Suprapubic skin (tissue), 4 donors: ENCODE measurements around the gene RAB39A. TPM values are rescaled to one million over a fixed set of nuclear protein-coding genes. Genes with fewer than 3 reads are reported as not detected.

ENCODE experiments used
- DNase-seq, 2 donors: peaks; one replicate each; pipeline ENCODE4 v3.0.0-alpha.2; 2019; ENCODE audit warnings: low spot score in 2 of 2
- H3K27ac ChIP-seq: fragments of 200-600 bp; sonication (generic); one replicate; pipeline ENCODE4 v1.5.1; 2019
- H3K27me3 ChIP-seq: fragments of 200-600 bp; sonication (generic); one replicate; pipeline ENCODE4 v1.5.1; 2019
- H3K36me3 ChIP-seq: fragments of 200-600 bp; sonication (generic); one replicate; pipeline ENCODE4 v1.5.1; 2019
- H3K4me1 ChIP-seq: fragments of 200-600 bp; sonication (generic); one replicate; pipeline ENCODE4 v1.5.1; 2019
- H3K4me3 ChIP-seq: fragments of 200-600 bp; sonication (generic); one replicate; pipeline ENCODE4 v1.5.1; 2019; ENCODE audit warnings: mild to moderate bottlenecking
- H3K9me3 ChIP-seq: fragments of 200-600 bp; sonication (generic); one replicate; pipeline ENCODE4 v1.5.1; 2019
- CTCF ChIP-seq, 2 donors: fragments of 200-600 bp in 1 of 2; fragments of 450-650 bp in 1 of 2; sonication (generic) in 1 of 2; IDR thresholded peaks; one replicate each; pipeline ENCODE4 v1.5.1; 2016 to 2019; ENCODE audit warnings: antibody characterized with exemption in 2 of 2, mild to moderate bottlenecking in 1 of 2, moderate library complexity in 1 of 2
- EP300 ChIP-seq: sonication (generic); formaldehyde crosslinking; IDR thresholded peaks from one replicate; pipeline ENCODE4 v1.6.1; 2017; ENCODE audit warnings: antibody characterized with exemption
- POLR2A ChIP-seq, 2 donors: fragments of 450-650 bp; IDR thresholded peaks; one replicate each; pipeline ENCODE4 v1.6.1; 2017; ENCODE audit warnings: antibody characterized with exemption in 2 of 2, mild to moderate bottlenecking in 2 of 2, moderate library complexity in 2 of 2
- POLR2AphosphoS5 ChIP-seq, 3 donors: sonication (generic); formaldehyde crosslinking; IDR thresholded peaks; one replicate each; pipeline ENCODE4 v1.6.1; 2017; ENCODE audit warnings: antibody characterized with exemption in 3 of 3
- WGBS: methylation state at CpG from one replicate; pipeline ENCODE4 v1.1.5; 2018; 5-methylcytosine and 5-hydroxymethylcytosine counted together
- total RNA-seq, 4 donors: library from RNA; depleted of rRNA; stranded (reverse); fragments of >200 nt; gene quantifications; one replicate each; pipeline ENCODE4 v1.1.0, GENCODE V29; 2016

The RAB39A gene
- total RNA-seq, 4 donors from 2014 or later: 0.34 TPM; not detected in 3

GRCh38 chr11:107962181-107962580, 33.9 kb downstream of the RAB39A start:
- no peak for DNase-seq
- Histone ChIP-seq H3K4me1 (no peaks in the 10 kb centered on the region), H3K27ac (no peak overlapping the region), H3K36me3 (no peaks in the 10 kb centered on the region), H3K9me3 (no peaks in the 10 kb centered on the region), H3K4me3 (no peak overlapping the region), H3K27me3 (no peaks in the 10 kb centered on the region)
- 56% methylated on average over 1 of the region's 1 CpG for WGBS
- TF ChIP-seq POLR2AphosphoS5 (IDR thresholded peaks at IDR 0.05) (no peak), EP300 (no peak), POLR2A (IDR thresholded peaks at IDR 0.05) (no peak), CTCF (IDR thresholded peaks at IDR 0.05) (no peak)

DNA sequence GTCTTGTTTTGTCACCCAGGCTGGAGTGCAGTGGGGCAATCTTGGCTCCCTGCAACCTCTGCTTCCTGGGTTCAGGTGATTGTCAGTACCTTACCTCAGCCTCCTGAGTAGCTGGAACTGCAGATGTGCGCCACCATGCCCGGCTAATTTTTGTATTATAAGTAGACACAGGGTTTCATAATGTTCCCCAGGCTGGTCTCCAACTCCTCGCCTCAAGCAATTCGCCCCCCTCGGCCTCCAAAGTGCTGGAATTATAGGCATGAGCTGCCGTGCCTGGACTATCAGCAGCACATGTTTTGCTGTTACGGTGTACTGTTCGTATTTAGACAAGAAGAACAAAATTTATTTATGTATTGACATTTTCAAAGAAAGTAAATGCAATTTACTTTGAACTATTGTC, 34.8 kb downstream of the RAB39A start:
- no peaks in the 10 kb centered on the region for H3K4me1 ChIP-seq
- WGBS: 73% methylated on average over 8 of the region's 8 CpGs
- TF ChIP-seq EP300: no peak
- no peaks in the 10 kb centered on the region for H3K9me3 ChIP-seq
- no peaks in the 10 kb centered on the region for H3K36me3 ChIP-seq
- no peak overlapping the region for H3K27ac ChIP-seq
- no peak for DNase-seq
- no peaks in the 10 kb centered on the region for H3K27me3 ChIP-seq
- H3K4me3 ChIP-seq: no peak overlapping the region

DNA sequence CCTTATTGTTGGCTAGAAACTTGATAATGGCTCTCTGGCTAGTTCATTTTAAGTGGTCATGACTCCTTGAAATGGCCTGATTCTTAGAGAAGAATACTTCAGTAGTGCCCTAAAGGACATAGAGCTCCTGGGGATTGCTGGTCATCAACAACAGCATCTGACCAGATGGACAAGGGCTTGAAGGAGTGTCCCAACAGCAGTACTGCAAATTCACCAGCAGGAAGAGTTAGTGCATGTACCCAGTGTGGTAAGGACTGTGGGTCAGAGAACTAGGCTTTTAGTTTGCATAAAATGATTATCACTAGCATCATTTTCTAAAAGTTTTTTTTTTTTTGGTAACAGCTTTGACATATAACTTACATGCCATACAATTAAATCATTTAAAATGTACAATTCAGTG, 41.0 kb downstream of the RAB39A start:
- TF ChIP-seq EP300 (no peak), CTCF (IDR thresholded peaks at IDR 0.05) (no peak), POLR2A (IDR thresholded peaks at IDR 0.05) (no peak), POLR2AphosphoS5 (IDR thresholded peaks at IDR 0.05) (no peak)
- H3K9me3 ChIP-seq: no peaks in the 10 kb centered on the region
- no peaks in the 10 kb centered on the region for H3K27me3 ChIP-seq
- H3K4me1 ChIP-seq: no peaks in the 10 kb centered on the region
- no peak for DNase-seq
- H3K36me3 ChIP-seq: no peaks in the 10 kb centered on the region
- H3K4me3 ChIP-seq: no peak overlapping the region
- H3K27ac ChIP-seq: no peak overlapping the region

DNA sequence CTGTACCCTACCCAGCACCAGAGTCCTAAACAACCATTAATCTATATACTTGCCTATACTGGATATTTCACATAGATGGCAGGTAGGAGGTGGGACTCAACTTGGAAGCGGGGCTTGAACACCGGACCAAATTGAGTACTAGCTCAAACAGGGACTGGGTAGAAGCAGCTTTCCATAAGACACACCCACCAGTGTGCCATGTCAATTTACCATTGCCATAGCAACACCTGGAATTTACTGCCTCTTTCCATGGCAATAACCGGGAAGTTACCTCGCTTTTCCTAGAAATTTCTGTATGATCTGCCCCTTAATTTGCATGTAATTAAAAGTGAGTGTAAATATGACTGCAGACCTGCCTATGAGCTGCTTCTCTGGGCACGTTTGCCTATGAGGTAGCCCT, 41.8 kb downstream of the RAB39A start:
- no peak for DNase-seq
- TF ChIP-seq POLR2A (IDR thresholded peaks at IDR 0.05) (no peak), EP300 (no peak), CTCF (IDR thresholded peaks at IDR 0.05) (no peak)
- Histone ChIP-seq H3K4me3 (no peak overlapping the region), H3K4me1 (no peaks in the 10 kb centered on the region), H3K27ac (no peak overlapping the region), H3K36me3 (no peaks in the 10 kb centered on the region), H3K9me3 (no peaks in the 10 kb centered on the region), H3K27me3 (no peaks in the 10 kb centered on the region)
- WGBS: 78% methylated on average over 5 of the region's 5 CpGs

- Histone ChIP-seq H3K4me3 (no peak overlapping the region), H3K36me3 (no peaks in the 10 kb centered on the region), H3K27me3 (no peaks in the 10 kb centered on the region), H3K9me3 (no peaks in the 10 kb centered on the region), H3K4me1 (no peaks in the 10 kb centered on the region), H3K27ac (no peak overlapping the region)
- no peak for DNase-seq
- WGBS: 100% methylated on average over 1 of the region's 1 CpG
- TF ChIP-seq POLR2AphosphoS5 (IDR thresholded peaks at IDR 0.05): no peak
These were observed 45.4 kb downstream of the RAB39A start for GRCh38 chr11:107973641-107974040.

- 74% methylated on average over 5 of the region's 5 CpGs for WGBS
- Histone ChIP-seq H3K27ac (no peak overlapping the region), H3K4me1 (no peaks in the 10 kb centered on the region), H3K27me3 (no peaks in the 10 kb centered on the region), H3K36me3 (no peaks in the 10 kb centered on the region), H3K4me3 (no peak overlapping the region), H3K9me3 (no peaks in the 10 kb centered on the region)
- TF ChIP-seq POLR2AphosphoS5 (IDR thresholded peaks at IDR 0.05) (no peak), EP300 (no peak), CTCF (IDR thresholded peaks at IDR 0.05) (no peak), POLR2A (IDR thresholded peaks at IDR 0.05) (no peak)
- no peak for DNase-seq
These were observed 60.3 kb downstream of the RAB39A start for GRCh38 chr11:107988397-107989158.
